ENCODE results near the gene NPY5R. TPM values are rescaled to one million over a fixed set of nuclear protein-coding genes. Genes with fewer than 3 reads are reported as not detected.

NPY5R gene
- total RNA-seq, 1 experiment from 2014 or later, result not detected

- DNase-seq (ENCODE audit: extremely low read depth, low read depth), result no peak
These were observed 40.7 kb downstream of the NPY5R start for GRCh38 chr4:163384434-163384833.

- DNase-seq (ENCODE audit: extremely low read depth, low read depth), result no peak
These were observed 41.2 kb downstream of the NPY5R start for GRCh38 chr4:163384926-163385325.

GRCh38 chr4:163385466-163385865, 41.8 kb downstream of the NPY5R start:
- no peak for DNase-seq (ENCODE audit: extremely low read depth, low read depth)

GRCh38 chr4:163391756-163392155, 48.1 kb downstream of the NPY5R start:
- no peak for DNase-seq (ENCODE audit: extremely low read depth, low read depth)

GRCh38 chr4:163392328-163392727, 48.6 kb downstream of the NPY5R start:
- DNase-seq (ENCODE audit: extremely low read depth, low read depth), result no peak

GRCh38 chr4:163393471-163393870, 49.8 kb downstream of the NPY5R start:
- no peak for DNase-seq (ENCODE audit: extremely low read depth, low read depth)

- no peak for DNase-seq (ENCODE audit: extremely low read depth, low read depth)
These were observed 51.4 kb downstream of the NPY5R start for GRCh38 chr4:163395055-163395454.

GRCh38 chr4:163395758-163396157, 52.1 kb downstream of the NPY5R start:
- no peak for DNase-seq (ENCODE audit: extremely low read depth, low read depth)

GRCh38 chr4:163398238-163398637, 54.5 kb downstream of the NPY5R start:
- DNase-seq (ENCODE audit: extremely low read depth, low read depth), result no peak

GRCh38 chr4:163400911-163401310, 57.2 kb downstream of the NPY5R start:
- no peak for DNase-seq (ENCODE audit: extremely low read depth, low read depth)

Other genes with a start within 250 kb of the NPY5R start
- gene NAF1, start 177.0 kb upstream of the NPY5R start, total RNA-seq (2014; rRNA removed; shearing (Covaris generic)), result 15.5 and 18.1 TPM in 2 replicates
- gene NPY1R, start 11.3 kb upstream of the NPY5R start, total RNA-seq (2014; rRNA removed; shearing (Covaris generic)), result 0.07 TPM in 1 of 2 replicates, not detected in the other
- gene TKTL2, start 129.9 kb downstream of the NPY5R start, total RNA-seq (2014; rRNA removed; shearing (Covaris generic)), result not detected in 2 replicates
- 32.8 and 37.0 TPM in 2 replicates for gene TMA16, start 150.8 kb downstream of the NPY5R start, total RNA-seq (2014; rRNA removed; shearing (Covaris generic))